Measurements from ENCODE around the gene CCHCR1. TPM values are rescaled to one million over a fixed set of nuclear protein-coding genes. Genes with fewer than 3 reads are reported as not detected.

Gene CCHCR1
- total and polyA plus RNA-seq, 2 experiments from 2014 or later, result 19.8 to 46.7 TPM

- TF ChIP-seq CREB1 (CRISPR knock-in tag; IDR thresholded peaks at IDR 0.05; ENCODE audit: low read depth) (no peak), CTCF (conservative IDR thresholded peaks at IDR 0.05; ENCODE audit: low read depth in 2 of 2) (no peak), STAT1 (IDR thresholded peaks at IDR 0.05; ENCODE audit: unreplicated experiment) (no peak), ETS1 (IDR thresholded peaks at IDR 0.05) (no peak)
Measured at GRCh38 chr6:31113861-31114540, 43.6 kb downstream of the CCHCR1 start (continued).

- peaks cover 7% of the 10 kb centered on the region; the same call in 1 of the 2 replicates for H3K9me2 ChIP-seq (ENCODE audit: insufficient read depth)
- no peaks in the 10 kb centered on the region for H3K79me2 ChIP-seq (replicated peaks; ENCODE audit: insufficient read depth)
- Mint-ChIP-seq H3K9me3 (no peaks in the 10 kb centered on the region; the same call in 2 of the 3 replicates), H3K4me1 (peaks cover 39% of the 10 kb centered on the region), H3K27me3 (ENCODE audit: insufficient read depth, low read depth, poor library complexity) (peaks cover 20% of the 10 kb centered on the region), H3K27ac (no peak within 1 kb of the TSS), H3K36me3 (ENCODE audit: low read depth) (no peaks in the 10 kb centered on the region; the same call in 2 of the 3 replicates), H3K4me3 (no peak within 1 kb of the TSS; the same call in 2 of the 3 replicates)
- H2AFZ ChIP-seq, result no peak within 1 kb of the TSS
- ATAC-seq (no peak), DNase-seq (ENCODE audit: low spot score) (no peak)
- no peak within 1 kb of the TSS for H3K4me2 ChIP-seq
- H3K36me3 ChIP-seq (ENCODE audit: insufficient read depth), result no peaks in the 10 kb centered on the region
- H3K4me3 ChIP-seq, result no peak within 1 kb of the TSS
- H3K27me3 ChIP-seq (ENCODE audit: insufficient read depth), result no peaks in the 10 kb centered on the region
- peaks cover 16% of the 10 kb centered on the region for H3K4me1 ChIP-seq (ENCODE audit: insufficient read depth)
- H3K27ac ChIP-seq (ENCODE audit: low read depth), result no peak within 1 kb of the TSS
- no peaks in the 10 kb centered on the region for H4K20me1 ChIP-seq (replicated peaks; ENCODE audit: insufficient read depth)
- H3F3A ChIP-seq (replicated peaks; ENCODE audit: low read depth), result no peaks in the 10 kb centered on the region
- TF ChIP-seq POLR2AphosphoS5 (IDR thresholded peaks at IDR 0.05; ENCODE audit: low read depth) (no peak), EZH2phosphoT487 (IDR thresholded peaks at IDR 0.05; ENCODE audit: unreplicated experiment) (no peak), ETS1 (IDR thresholded peaks at IDR 0.05) (no peak), ZNF114 (CRISPR knock-in tag; IDR thresholded peaks at IDR 0.05) (no peak), ZNF462 (CRISPR knock-in tag; IDR thresholded peaks at IDR 0.05) (no peak), JUNB (IDR thresholded peaks at IDR 0.05; ENCODE audit: unreplicated experiment) (no peak), CTCF (conservative IDR thresholded peaks at IDR 0.05; ENCODE audit: low read depth in 2 of 2) (no peak), ZNF331 (CRISPR knock-in tag; IDR thresholded peaks at IDR 0.05; ENCODE audit: low read depth) (no peak), NANOG (IDR thresholded peaks at IDR 0.05; ENCODE audit: borderline replicate concordance) (no peak), STAT1 (IDR thresholded peaks at IDR 0.05; ENCODE audit: unreplicated experiment) (no peak), EZH2 (IDR thresholded peaks at IDR 0.05; ENCODE audit: low read depth, unreplicated experiment) (no peak)
Measured at GRCh38 chr6:31112478-31112877, 45.1 kb downstream of the CCHCR1 start, which contains the start of gene C6orf15. TSS of gene C6orf15 (minus strand) at chr6:31112575. CDS start at chr6:31112555, 20 bp downstream.
